K562 (cell line): ENCODE measurements around the gene ZSCAN21. TPM values are rescaled to one million over a fixed set of nuclear protein-coding genes. Genes with fewer than 3 reads are reported as not detected.

Experiments used
- ATAC-seq: fragments of 200-7000 bp; cut with Tn5 transposase; 3 replicates; pipeline ENCODE4 v1.9.1; 2020; ENCODE audit warnings: moderate library complexity
- BruUV-seq: library from RNA; stranded (reverse); fragments of 400-500 nt; replicated peaks from 2 replicates; lab custom pipeline; 2021; lab: Mats Ljungman, UMichigan
- CTCF ChIA-PET: fragments of 300-600 bp; formaldehyde crosslinking; extraction: SDS; loops from one replicate; lab custom pipeline; 2021; ENCODE audit warnings: low intra/inter-chr PET ratio; lab: Yijun Ruan, JAX
- POLR2A ChIA-PET: fragments of 300-600, 350-650 bp; sonication (Branson Sonifier 250); formaldehyde crosslinking; extraction: SDS; loops from one replicate; lab custom pipeline; 2021; ENCODE audit warnings: antibody characterized with exemption, inconsistent platforms; lab: Yijun Ruan, JAX
- DNase-seq, 4 experiments: peaks; one replicate each; pipeline versions ENCODE4 v3.0.0 to v3.0.0-alpha.2; 2011 to 2018; ENCODE audit warnings: low spot score in 3 of 4, mixed read lengths in 3 of 4; ENCODE audit errors: extremely low read depth in 1 of 4
- FAIRE-seq: peaks from 2 replicates; lab custom pipeline; 2011; peaks lifted over from hg19 to GRCh38; lab: Jason Lieb, UNC
- H2AFZ ChIP-seq: 2 replicates; pipeline ENCODE4 v1.6.0; 2011; ENCODE audit warnings: low read depth, low read length, control low read depth, inconsistent platforms
- H3K27ac ChIP-seq: fragments of 200-600 bp; 3 replicates; pipeline ENCODE4 v1.8.0; 2011; ENCODE audit warnings: low read depth, mild to moderate bottlenecking, control low read depth, inconsistent platforms, low read length, moderate library complexity, mixed read lengths; ENCODE audit errors: extremely low read depth
- H3K27me3 ChIP-seq, 2 experiments: fragments of 300-600 bp in 1 of 2; 2 replicates in 1 of 2; 3 replicates in 1 of 2; pipeline versions ENCODE4 v1.6.0 to v1.8.0; 2011; ENCODE audit warnings: inconsistent platforms in 2 of 2, low read length in 2 of 2, mild to moderate bottlenecking in 1 of 2, mixed read lengths in 1 of 2, moderate library complexity in 1 of 2; ENCODE audit not compliant: control insufficient read depth in 2 of 2, insufficient read depth in 2 of 2
- H3K36me3 ChIP-seq: fragments of 300-600 bp; 3 replicates; pipeline ENCODE4 v1.8.0; 2011; ENCODE audit warnings: mild to moderate bottlenecking, low read length, inconsistent platforms; ENCODE audit not compliant: control insufficient read depth, insufficient read depth
- H3K4me1 ChIP-seq, 2 experiments: fragments of 200-600 bp in 1 of 2; replicated peaks in 1 of 2; 2 replicates in 1 of 2; 3 replicates in 1 of 2; pipeline versions ENCODE4 v1.5.1 to v1.8.0; 2011; ENCODE audit warnings: inconsistent platforms in 2 of 2, low read length in 2 of 2, mild to moderate bottlenecking in 1 of 2, mixed read lengths in 1 of 2, moderate library complexity in 1 of 2; ENCODE audit not compliant: control insufficient read depth in 2 of 2, insufficient read depth in 2 of 2
- H3K4me2 ChIP-seq: 2 replicates; pipeline ENCODE4 v1.6.1; 2011; ENCODE audit warnings: low read length, control low read depth, inconsistent platforms, mixed read lengths; ENCODE audit not compliant: insufficient read depth
- H3K4me3 ChIP-seq: fragments of 200-600 bp; sonication (generic), shearing (Covaris generic); 2 replicates; pipeline ENCODE4 v1.5.1; 2016; ENCODE audit warnings: control low read depth, inconsistent platforms
- H3K79me2 ChIP-seq: fragments of 200-600 bp; 3 replicates; pipeline ENCODE4 v1.8.0; 2011; ENCODE audit warnings: low read length, inconsistent platforms; ENCODE audit not compliant: control insufficient read depth, insufficient read depth
- H3K9ac ChIP-seq, 2 experiments: 2 replicates each; pipeline versions ENCODE4 v1.6.0 to v1.6.1; 2011; ENCODE audit warnings: low read depth in 2 of 2, low read length in 2 of 2, control low read depth in 1 of 2, inconsistent platforms in 1 of 2, mild to moderate bottlenecking in 1 of 2, mixed read lengths in 1 of 2; ENCODE audit not compliant: insufficient read depth in 1 of 2
- H3K9me1 ChIP-seq: one replicate; pipeline ENCODE4 v1.6.0; 2011; ENCODE audit warnings: inconsistent platforms, mild to moderate bottlenecking, low read length, moderate library complexity; ENCODE audit not compliant: control insufficient read depth, insufficient read depth
- H3K9me3 ChIP-seq: replicated peaks from 2 replicates; pipeline ENCODE4 v1.5.1; 2011; ENCODE audit warnings: low read depth, low read length, inconsistent platforms; ENCODE audit not compliant: control insufficient read depth, insufficient read depth
- H4K20me1 ChIP-seq: replicated peaks from 2 replicates; pipeline ENCODE4 v1.6.1; 2011; ENCODE audit warnings: low read length, inconsistent platforms, mixed read lengths; ENCODE audit not compliant: control insufficient read depth, insufficient read depth
- ERF ChIP-seq: fragments of 450-650 bp; formaldehyde crosslinking; IDR thresholded peaks from 2 replicates; pipeline ENCODE4 v1.4.0; 2020; ENCODE audit warnings: mild to moderate bottlenecking, mixed read lengths
- EZH2 ChIP-seq: IDR thresholded peaks from 2 replicates; pipeline ENCODE4 v1.6.1; 2012; ENCODE audit warnings: low read depth, mild to moderate bottlenecking, inconsistent platforms, low read length, borderline replicate concordance
- FOSL1 ChIP-seq: fragments of 200-800 bp; sonication (Bioruptor generic); conservative IDR thresholded peaks from 2 replicates; pipeline ENCODE4 v1.6.1; 2016; ENCODE audit warnings: missing genetic modification characterization, missing compliant biosample characterization
- HES1 ChIP-seq: fragments of 450-650 bp; IDR thresholded peaks from 2 replicates; pipeline ENCODE4 v1.6.1; 2016; ENCODE audit warnings: low read depth, mild to moderate bottlenecking, moderate library complexity
- HMBOX1 ChIP-seq: sonication (generic); IDR thresholded peaks from 2 replicates; pipeline ENCODE4 v1.6.1; 2016
- POLR2A ChIP-seq: fragments of 450-650 bp; conservative IDR thresholded peaks from 2 replicates; pipeline ENCODE4 v1.6.1; 2016
- SMAD4 ChIP-seq: fragments of 250-450 bp; sonication (Bioruptor Pico); conservative IDR thresholded peaks from 2 replicates; pipeline ENCODE4 v1.8.0; 2021; ENCODE audit warnings: inconsistent platforms, mild to moderate bottlenecking, moderate library complexity
- WGBS: fragments of 100-300 bp; shearing (Covaris generic); methylation state at CpG from one replicate; pipeline ENCODE4 v1.1.6; 2016; ENCODE audit warnings: low coverage, mixed read lengths; ENCODE audit not compliant: insufficient coverage; ENCODE audit errors: missing lambda C conversion rate; 5-methylcytosine and 5-hydroxymethylcytosine counted together
- in situ Hi-C: fragments of 300-500 bp; cut with MboI; formaldehyde crosslinking; loops from 4 replicates; pipeline ENCODE4 v1.15.0; 2018; ENCODE audit warnings: inconsistent platforms, mixed read lengths
- intact Hi-C: fragments of 100-400 bp; cut with micrococcal nuclease; formaldehyde crosslinking; loops from 2 replicates; pipeline ENCODE4 v1.14.2; 2022
- polyA plus RNA-seq, 8 experiments: library from polyadenylated mRNA; depleted of rRNA in 4 of 8; stranded (reverse) in 5 of 8; unstranded in 3 of 8; fragments of >200 nt; fragmentation: Nextera tagmentation in 2 of 8; fragmentation: Illumina TruSeq in 1 of 8; extraction: Ambion mirVana in 2 of 8; extraction: Trizol in 1 of 8; gene quantifications; 2 replicates each; pipeline versions ENCODE4 v1.2.1 to v1.2.3, GENCODE V29; 2011 to 2014; ENCODE audit warnings: inconsistent platforms in 1 of 8, missing spikeins in 1 of 8
- total RNA-seq, 7 experiments: library from RNA; depleted of rRNA in 6 of 7; stranded (reverse); fragments of >200 nt in 6 of 7; fragmentation: Illumina TruSeq in 2 of 7; extraction: Trizol in 2 of 7; gene quantifications; 2 replicates each; pipeline versions ENCODE4 v1.2.1 to v1.2.3, GENCODE V29; 2011 to 2021; ENCODE audit warnings: low replicate concordance in 1 of 7
- TF ChIP-seq, protein P1 (sequence below), 2 experiments: fragments of 450-650 bp; formaldehyde crosslinking in 1 of 2; IDR thresholded peaks; 2 replicates each; pipeline versions ENCODE4 v1.4.0 to v1.6.1; 2014 to 2020; ENCODE audit warnings: mild to moderate bottlenecking in 2 of 2, borderline replicate concordance in 1 of 2, low read depth in 1 of 2
- TF ChIP-seq, protein P2 (sequence below): fragments of 250-450 bp; sonication (Bioruptor Pico); IDR thresholded peaks from 2 replicates; pipeline ENCODE4 v1.8.0; 2021; ENCODE audit warnings: borderline replicate concordance, mild to moderate bottlenecking, moderate library complexity; ENCODE audit not compliant: poor library complexity, severe bottlenecking

The ZSCAN21 gene
- total and polyA plus RNA-seq, 9 of the 15 experiments (the other 6 are each of a cell fraction or from before 2014, with no cell fraction given): 5.9 to 15.5 (median 13.2) TPM

- no peaks in the 10 kb centered on the region for H3K9me3 ChIP-seq
- H3K36me3 ChIP-seq: peaks cover 97% of the 10 kb centered on the region
- no peaks in the 10 kb centered on the region for H3K27me3 ChIP-seq
- CTCF ChIA-PET: no interaction called here
- H3K27ac ChIP-seq: no peak overlapping the region
- H4K20me1 ChIP-seq: peaks cover 61% of the 10 kb centered on the region
- no peak overlapping the region for H3K4me2 ChIP-seq
- H3K4me1 ChIP-seq: peaks cover 5 to 19% of the 10 kb centered on the region in 2 experiments; a peak in 4 of 5 replicates
- POLR2A ChIA-PET: interaction anchor here (0.9 to 1.4 kb wide), 6 partner anchors 10 to 106 kb away, joined by 3 to 8 read pairs (median 4); no protein-coding TSS in a partner anchor
- H3K9ac ChIP-seq: peak overlapping the region in 1 of 2 experiments; percentile 47; a peak in 1 of 4 replicates
- H2AFZ ChIP-seq: no peak overlapping the region
- 95% methylated on average over 17 of the region's 17 CpGs for WGBS
- ATAC-seq (no peak), FAIRE-seq (no peak), DNase-seq (no peak)
- H3K4me3 ChIP-seq: no peak overlapping the region
- peaks cover 3% of the 10 kb centered on the region for H3K9me1 ChIP-seq
- intact Hi-C loops (no loop called here), in situ Hi-C loops (no loop called here)
- H3K79me2 ChIP-seq: peaks cover 46% of the 10 kb centered on the region
- BruUV-seq: no TSS peak
- no peak for TF ChIP-seq ERF (CRISPR knock-in tag)
- no peak for TF ChIP-seq HMBOX1
- no peak for TF ChIP-seq SMAD4 (CRISPR knock-in tag)
- TF ChIP-seq HES1: no peak
- TF ChIP-seq EZH2: no peak
- TF ChIP-seq, protein P1, sequence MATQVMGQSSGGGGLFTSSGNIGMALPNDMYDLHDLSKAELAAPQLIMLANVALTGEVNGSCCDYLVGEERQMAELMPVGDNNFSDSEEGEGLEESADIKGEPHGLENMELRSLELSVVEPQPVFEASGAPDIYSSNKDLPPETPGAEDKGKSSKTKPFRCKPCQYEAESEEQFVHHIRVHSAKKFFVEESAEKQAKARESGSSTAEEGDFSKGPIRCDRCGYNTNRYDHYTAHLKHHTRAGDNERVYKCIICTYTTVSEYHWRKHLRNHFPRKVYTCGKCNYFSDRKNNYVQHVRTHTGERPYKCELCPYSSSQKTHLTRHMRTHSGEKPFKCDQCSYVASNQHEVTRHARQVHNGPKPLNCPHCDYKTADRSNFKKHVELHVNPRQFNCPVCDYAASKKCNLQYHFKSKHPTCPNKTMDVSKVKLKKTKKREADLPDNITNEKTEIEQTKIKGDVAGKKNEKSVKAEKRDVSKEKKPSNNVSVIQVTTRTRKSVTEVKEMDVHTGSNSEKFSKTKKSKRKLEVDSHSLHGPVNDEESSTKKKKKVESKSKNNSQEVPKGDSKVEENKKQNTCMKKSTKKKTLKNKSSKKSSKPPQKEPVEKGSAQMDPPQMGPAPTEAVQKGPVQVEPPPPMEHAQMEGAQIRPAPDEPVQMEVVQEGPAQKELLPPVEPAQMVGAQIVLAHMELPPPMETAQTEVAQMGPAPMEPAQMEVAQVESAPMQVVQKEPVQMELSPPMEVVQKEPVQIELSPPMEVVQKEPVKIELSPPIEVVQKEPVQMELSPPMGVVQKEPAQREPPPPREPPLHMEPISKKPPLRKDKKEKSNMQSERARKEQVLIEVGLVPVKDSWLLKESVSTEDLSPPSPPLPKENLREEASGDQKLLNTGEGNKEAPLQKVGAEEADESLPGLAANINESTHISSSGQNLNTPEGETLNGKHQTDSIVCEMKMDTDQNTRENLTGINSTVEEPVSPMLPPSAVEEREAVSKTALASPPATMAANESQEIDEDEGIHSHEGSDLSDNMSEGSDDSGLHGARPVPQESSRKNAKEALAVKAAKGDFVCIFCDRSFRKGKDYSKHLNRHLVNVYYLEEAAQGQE (IDR thresholded peaks at IDR 0.05; ENCODE audit: borderline replicate concordance): no peak
- TF ChIP-seq, protein P1 (CRISPR knock-in tag; IDR thresholded peaks at IDR 0.05; ENCODE audit: low read depth): no peak
- TF ChIP-seq, protein P2, sequence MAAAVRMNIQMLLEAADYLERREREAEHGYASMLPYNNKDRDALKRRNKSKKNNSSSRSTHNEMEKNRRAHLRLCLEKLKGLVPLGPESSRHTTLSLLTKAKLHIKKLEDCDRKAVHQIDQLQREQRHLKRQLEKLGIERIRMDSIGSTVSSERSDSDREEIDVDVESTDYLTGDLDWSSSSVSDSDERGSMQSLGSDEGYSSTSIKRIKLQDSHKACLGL (CRISPR knock-in tag): no peak
- TF ChIP-seq POLR2A: peak; percentile 20; the same call in 1 of the 2 replicates
- TF ChIP-seq FOSL1 (tag): no peak
Measured at GRCh38 chr7:100095704-100096103, 46.1 kb downstream of the ZSCAN21 start.
